ENCODE data around the gene UBASH3B.

DNA sequence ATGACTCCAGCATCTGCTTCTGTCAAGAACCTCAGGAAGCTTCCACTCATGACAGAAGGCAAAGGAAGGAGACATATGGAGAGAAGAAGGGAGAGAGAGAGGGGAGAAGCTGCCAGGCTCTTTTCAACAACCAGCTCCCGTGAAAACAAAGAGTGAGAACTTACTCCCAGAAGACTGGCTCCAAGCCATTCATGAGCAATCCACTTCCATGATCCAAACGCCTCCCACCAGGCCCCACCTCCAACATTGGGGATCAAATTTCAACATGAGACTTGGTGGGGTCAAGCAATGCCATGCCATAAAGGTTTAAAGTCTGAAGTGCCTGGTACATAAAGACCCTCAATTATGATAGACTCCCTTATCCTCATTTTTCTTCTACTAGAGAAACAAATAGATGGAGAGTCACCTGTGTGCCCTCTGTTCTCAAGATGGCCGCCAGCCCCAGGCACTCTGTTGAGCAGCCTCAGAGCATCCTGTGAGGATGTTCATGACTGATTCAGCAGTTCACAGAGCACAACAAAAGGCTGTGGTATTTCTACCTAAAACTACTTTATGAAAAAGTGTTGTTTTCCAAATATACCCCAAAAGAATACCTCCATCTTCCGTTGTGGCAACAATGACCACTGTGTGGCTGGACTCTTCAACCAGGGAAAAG lies 113.7 kb downstream of the UBASH3B start:
- no peak for TF ChIP-seq CTCF (IDR thresholded peaks at IDR 0.05; ENCODE audit: poor library complexity)
- TF ChIP-seq EZH2 (IDR thresholded peaks at IDR 0.05; ENCODE audit: borderline replicate concordance), result no peak
